CD4-positive, alpha-beta T cell treated with Interleukin-17A for 1 hour (primary cell): ENCODE measurements around the gene SLC16A2.

Experiments
- DNase-seq: peaks from one replicate; pipeline ENCODE4 v3.0.0-alpha.2; 2020

Gene SLC16A2

DNA sequence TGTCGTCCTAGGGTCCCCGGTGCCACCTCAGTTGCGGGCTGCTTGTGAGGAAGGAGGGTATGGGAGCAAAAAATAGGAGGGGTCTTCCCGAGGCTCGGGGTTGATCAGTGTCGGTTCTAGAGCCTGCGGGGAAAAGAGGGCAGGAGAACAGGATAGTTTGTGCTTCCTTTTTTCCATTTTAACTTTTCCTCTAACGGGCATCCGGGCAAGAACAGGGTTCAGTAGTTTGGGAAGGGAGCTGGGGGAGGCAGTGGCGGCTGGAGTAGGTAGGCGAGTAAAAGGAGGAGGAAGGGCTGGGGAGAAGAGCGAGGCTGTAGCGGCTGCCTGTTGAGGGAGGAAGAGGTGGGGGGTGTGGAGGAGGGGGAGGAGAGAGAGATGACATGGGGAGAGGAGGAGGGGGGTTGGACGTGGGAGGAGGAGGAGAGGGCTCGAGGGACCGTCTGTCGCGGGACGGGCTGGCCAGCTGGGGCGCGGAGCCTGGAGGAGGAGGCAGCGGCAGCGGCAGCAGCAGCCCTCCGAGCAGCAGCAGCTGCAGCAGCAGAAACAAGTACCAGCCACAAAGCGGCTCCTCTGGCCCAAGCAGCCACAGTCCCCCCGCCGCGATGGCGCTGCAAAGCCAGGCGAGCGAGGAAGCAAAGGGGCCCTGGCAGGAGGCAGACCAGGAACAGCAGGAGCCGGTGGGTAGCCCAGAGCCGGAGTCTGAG is at the start of gene SLC16A2:
SLC16A2 (plus strand) TSS at position 458 of the 704 bp plus-strand sequence; CDS start at position 603, 145 bp downstream.
- DNase-seq: peak; percentile 21

DNA sequence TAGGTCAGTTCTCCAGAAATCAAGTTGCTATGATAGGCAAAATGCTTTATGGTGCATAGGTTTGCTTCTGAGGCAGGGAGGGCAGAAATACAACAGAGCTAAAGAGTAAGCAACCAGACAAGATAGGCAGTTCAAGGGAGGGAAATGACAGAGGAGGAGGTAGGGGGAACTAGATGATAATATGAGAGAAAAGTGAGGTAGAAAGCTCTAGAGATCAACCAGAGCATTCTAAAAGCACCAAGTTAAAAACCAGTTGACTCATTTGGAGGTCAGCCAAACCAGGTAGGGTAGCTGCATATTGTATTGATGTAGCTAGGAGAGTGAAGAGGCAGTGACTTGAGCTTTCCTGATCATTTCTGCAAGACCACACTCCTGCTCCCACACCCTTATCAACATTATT is 49.0 kb upstream of the SLC16A2 start:
- DNase-seq: no peak

DNA sequence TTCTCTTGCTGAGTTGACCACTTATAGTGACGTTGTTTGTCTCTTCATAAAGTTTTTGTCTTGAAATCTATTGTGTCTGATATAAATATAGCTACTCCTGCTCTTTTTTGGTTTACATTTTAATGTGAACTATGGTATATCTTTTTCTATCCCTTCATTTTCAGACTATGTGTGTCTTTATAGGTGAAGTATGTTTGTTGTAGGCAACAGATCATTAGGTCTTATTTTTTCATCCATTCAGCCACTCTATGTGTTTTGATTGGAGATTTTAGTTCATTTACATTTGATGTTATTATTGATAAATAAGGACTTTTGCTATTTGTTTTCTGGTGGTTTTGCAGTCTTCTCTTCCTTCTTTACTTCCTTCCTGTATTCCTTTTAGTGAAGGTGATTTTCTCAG is 44.0 kb upstream of the SLC16A2 start:
- DNase-seq: no peak

DNA sequence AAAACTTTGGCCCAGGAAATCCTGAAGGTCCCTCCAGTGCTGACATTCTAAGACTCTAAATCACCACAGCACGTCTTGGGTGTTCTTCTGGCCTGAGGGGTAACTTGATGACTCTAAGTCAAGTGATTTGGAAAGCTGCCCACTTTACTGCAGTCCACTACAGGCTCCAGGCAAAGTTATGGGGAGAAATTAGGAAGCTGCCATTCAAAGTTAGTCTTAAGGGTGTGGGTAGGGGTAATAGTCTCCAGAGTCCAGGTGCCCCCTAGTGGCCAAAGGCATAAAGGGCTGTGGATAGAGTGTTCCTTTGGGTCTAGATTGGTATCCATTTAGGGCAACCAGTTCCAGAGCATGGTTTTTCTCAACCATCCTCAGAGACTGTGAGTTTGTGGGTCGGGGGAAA is 38.7 kb upstream of the SLC16A2 start:
- DNase-seq: peak; percentile 49

DNA sequence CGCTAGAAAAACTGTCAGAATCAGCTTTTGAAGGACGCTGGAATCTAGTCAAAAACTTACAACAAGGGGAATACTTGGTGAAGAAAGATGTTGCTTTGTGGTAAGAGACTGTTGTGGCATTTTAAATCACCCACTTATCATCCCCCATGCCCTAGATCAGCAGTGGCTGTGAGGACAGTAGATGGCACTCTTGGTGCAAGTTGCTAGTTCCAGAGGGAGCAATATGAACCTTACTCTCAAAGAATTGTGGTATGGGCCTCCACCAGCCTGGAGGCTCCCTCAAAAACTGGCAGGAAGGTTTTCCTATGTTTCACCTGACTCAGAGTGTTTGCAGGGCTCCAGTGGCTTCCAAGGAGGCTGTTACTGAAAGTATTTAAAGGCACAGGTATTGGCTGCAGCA is 37.7 kb upstream of the SLC16A2 start:
- DNase-seq: peak; percentile 16

DNA sequence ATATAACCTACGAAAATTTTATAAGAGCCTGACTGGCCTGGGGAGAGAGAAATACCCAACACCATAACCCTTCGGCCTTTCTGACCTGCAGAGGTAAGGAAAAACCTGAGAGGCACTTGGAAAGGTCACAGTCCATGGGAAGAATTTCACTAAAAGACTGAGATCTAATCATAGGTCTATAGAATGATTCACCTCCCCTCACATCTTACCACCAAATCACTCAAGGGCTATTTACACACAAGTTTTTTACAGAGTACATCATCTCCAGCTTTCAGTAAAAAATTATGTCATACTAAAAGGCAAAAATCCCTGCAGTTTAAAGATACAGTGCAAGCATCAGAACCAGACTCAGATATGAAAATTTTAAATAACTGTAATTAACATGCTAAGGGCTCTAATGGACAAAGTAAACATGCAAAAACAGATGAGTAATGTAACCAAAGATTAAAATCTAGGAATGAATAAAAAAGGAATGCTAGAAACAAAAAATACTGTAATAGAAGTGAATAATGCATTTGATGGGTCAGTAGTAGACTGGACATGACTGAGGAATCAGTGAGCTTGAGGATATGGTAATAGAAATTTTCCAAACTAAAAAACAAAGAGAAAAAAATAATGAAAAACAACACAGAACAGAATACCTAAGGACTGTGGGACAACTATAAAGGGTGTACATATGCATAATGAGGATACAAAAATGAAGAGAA is 32.1 kb upstream of the SLC16A2 start:
- DNase-seq: no peak

DNA sequence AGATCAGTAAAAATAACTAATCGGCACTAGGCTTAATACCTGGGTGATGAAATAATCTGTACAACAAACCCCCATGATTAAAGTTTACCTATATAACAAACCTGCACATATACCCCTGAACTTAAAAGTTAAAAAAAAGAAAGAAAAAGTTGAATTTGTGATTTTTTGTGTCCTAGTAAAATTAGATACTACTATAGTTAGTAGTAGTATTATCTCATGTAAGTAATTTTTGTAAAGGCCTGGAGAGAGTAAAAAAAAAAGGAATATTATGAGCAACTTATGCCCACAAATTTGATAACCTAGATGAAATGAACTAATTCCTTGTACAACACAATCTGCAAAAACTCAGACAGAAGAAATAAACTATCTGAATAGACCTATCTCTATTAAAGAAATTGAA is 25.7 kb upstream of the SLC16A2 start:
- no peak for DNase-seq

DNA sequence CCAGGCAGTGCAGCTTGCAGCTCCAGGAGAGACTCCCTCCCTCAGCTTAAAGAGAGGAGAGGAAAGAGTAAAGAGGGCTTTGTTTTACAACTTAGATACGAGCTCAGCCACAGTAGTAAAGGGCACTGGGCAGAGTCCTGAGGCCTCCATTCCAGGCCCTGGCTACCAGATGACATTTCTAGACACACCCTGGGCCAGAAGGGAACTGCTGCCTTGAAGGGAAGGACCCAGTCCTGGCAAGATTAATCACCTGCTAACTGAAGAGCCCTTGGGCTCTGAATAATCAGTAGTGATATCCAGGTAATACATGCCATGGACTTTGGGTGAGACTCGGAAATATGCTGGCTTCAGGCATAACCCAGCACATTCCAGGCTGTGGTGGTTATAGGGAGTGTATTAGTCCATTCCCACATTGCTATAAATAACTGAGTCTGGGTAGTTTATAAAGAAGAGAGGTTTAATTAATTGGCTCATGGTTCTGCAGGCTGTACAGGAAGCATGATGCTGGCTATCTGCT is 15.3 kb upstream of the SLC16A2 start:
- no peak for DNase-seq

DNA sequence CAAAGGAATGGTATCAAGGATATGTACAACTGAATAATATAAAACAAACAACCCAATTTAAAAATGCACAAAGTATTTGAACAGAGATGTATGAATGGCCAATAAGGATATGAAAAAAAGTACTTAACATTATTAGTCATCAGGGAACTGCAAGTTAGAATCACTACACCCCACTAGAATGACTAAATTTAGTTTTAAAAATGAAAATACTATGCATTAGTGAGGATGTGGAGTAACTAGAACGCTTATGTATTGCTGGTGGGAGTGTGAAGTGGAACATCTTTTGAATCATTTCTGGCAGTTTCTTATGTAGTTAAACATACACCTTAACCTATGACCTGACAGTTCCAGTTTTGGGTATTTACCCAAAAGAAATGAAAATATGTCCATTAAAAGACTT is 13.0 kb upstream of the SLC16A2 start:
- no peak for DNase-seq

DNA sequence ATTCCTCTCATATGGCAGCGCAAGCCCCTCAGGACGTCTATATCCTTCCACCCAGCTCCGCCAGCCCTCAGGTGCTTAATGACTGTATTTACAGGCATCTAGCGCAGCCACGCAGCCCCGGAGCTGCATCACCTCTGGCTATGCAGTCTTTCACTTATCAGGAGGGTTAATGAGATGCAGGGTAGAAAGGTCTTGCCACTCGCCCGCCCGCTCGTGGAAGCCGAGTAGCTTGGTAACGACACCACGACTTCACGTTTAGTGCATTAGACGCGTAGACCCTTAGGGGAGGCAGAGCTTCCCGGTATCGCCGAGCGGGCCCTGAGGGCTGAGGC is 1.5 kb upstream of the SLC16A2 start:
- no peak for DNase-seq

DNA sequence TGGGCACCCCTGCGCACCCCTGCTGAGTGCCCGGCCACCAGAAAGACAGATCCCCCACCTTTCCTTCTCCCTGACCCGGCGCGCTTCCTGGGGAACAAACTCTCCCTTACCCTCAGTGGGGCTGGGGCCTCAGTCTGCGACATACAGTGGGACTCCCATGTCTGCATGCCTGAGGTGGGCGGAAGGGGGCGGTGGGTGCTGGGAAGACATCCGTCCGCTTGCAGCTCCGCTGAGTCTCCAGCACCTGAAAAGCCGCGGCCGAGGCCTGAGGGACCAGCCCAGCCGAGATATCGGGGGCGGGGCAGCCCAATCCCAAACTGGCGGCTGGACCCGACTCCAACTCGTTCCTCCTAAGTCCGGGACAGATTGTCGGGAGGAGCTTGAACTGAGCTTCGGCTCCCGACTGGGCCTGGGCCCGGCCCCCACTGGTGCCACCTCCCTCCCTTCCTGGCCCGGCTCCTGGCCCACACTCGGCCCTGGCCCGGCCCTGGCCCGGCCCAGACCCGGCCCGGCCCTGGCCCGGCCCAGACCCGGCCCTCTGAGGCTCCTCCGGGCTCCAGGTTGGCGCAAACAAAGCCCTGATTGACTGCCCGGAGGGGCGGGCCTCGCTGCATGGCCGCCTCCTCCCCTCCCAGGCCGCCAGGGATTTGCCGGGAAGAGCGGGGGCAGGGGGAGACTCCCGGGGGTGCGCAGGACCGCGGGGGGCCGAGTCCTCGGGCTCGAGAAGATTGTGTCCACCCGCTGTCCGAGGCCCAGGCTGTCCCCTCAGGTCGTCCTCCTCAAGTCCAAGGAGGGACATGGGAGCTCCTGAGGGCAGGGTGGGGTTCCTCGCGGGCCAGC is 877 bp upstream of the SLC16A2 start:
- no peak for DNase-seq

DNA sequence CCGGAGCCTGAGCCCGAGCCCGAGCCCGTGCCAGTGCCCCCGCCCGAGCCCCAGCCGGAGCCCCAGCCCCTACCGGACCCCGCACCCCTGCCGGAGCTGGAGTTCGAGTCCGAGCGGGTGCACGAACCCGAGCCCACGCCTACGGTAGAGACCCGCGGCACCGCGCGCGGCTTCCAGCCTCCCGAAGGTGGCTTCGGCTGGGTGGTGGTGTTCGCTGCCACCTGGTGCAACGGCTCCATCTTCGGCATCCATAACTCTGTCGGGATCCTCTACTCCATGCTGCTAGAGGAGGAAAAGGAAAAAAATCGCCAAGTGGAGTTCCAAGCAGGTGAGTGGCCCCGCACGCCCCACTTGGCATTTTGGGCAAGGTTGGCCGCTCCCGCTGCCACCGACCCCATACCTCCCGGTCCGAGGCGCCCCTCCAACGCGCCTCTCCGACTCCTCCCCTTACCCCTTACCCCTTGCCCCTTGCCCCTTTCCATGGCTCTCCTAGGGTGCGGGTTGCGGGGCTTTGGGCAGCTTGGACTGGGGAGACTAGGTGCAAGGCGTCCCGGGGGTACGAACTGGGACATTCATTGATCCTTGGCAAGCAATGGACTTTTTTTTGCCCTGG is 553 bp downstream of the SLC16A2 start:
- no peak for DNase-seq

DNA sequence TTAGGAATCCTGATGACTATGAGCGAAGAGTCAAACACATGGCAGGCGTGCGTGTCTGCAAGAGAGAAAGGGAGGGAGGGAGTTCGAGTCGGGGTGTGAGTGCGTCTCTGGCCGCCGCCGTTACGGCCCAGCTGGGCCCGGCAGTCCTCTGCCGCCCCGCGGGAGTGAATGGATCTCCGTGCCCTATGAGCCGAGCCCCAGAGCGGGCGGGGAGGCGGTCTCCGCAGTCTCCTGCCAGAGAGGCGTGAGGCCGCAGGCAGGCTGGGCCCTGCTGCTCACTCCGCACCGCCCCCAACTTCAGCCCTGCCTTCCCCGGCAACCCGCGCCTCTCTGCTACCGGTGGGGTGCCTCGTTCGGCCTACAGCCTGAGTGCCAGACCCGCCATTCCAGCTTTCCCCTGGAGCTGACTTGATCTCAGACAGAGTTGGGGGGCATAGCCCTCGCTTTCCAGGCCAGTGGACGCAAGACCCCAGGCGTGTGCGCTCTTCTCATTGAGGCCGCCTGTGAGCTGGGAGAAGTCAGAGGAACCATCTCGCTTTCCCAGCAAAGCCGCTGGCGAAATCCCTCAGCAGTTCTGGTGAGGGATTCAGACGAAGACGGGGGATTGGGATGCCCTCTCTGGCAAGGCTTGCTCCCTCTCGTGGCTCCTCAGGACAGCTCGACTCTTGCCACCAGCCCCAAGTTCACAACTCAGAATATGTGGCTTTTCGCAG is 1.4 kb downstream of the SLC16A2 start:
- no peak for DNase-seq

DNA sequence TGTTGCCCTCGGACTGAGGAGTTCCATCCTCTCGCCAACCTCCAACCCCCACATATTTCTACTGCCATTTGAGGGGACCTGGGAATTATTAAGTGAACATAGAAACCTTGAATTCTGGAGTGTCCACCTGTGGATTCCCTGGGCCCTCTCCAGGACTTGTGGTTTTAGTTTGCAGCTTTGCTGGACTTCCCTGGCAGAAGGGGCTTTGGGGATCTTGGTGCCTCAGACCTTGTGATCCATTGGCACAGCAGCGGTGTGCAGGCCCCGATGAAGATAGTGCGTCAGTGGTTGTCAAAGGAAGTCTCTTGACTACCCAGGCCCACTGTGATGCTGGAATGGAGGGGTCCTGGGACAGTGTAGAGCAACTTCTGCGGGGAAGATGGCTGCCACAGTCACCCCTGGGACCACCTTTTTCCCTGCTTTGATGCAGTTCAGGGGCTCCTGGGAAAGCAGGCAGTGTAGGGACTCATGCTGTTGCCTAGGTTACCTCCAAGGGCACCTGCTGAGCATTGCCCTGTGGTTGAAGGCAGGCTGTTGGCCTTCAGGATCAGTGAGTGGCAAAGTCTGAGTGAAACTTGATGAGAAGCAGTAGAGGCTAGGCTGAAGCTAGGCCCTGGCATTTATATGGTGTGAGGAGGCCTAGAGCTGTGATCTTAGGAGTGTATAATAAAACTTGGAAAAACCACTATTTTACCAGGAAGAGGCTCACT is 2.2 kb downstream of the SLC16A2 start:
- no peak for DNase-seq

DNA sequence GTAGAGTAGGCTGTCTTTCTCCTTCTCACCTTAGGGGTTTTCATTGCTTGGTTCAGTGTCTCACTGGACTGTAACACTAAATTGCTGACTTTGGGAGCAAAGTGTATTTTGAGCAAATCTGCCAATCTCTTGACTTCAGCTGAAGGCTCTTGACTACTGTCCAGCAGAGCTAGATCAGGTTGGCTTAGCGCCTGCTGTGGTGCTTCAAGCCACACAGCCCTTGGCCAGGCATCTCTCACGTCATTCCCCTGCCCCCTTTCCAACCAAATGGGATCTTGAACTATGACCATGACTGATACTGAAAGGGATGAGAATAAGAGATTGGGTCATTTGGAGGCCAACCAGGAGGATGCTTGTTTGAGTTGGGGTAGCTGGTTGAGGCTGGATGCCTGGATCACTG is 4.8 kb downstream of the SLC16A2 start:
- DNase-seq: no peak

DNA sequence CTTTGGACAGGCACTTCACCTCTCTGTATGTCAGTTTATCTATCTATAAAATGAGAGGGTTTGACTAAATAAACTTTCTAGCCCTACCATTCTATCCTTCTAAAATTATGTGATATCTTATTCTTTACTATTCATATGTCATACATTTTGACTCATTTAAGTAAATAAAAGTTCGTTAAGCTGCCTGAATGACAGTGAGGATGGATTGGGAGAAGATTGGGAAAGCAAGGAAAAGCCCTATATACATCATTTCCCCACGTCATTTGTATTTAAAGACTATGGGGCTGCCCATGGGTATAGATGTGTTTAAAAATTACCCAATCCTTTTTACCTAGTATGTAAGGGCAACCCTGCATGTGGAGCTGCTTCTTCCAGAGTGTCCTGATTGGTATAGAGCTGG is 5.3 kb downstream of the SLC16A2 start:
- no peak for DNase-seq

DNA sequence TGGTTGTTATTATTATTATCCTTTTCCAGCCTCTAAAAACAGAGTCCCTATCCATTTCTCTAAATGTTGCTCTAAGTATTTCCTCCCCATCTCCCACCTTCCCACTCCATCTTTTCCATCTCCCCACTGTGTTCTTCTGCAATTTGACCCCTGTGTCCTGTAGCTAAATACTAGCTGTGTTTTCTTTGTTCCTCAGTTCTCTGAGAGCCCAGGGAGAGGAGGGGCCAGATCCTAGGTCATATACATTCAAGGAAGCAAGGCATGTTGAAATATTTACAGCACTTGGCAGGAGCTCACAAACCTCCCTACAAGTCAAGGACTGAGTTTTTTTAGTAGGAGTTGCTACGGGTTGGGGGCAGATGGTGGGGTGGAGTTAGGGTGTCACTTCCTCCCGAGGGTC is 10.5 kb downstream of the SLC16A2 start:
- DNase-seq: no peak

DNA sequence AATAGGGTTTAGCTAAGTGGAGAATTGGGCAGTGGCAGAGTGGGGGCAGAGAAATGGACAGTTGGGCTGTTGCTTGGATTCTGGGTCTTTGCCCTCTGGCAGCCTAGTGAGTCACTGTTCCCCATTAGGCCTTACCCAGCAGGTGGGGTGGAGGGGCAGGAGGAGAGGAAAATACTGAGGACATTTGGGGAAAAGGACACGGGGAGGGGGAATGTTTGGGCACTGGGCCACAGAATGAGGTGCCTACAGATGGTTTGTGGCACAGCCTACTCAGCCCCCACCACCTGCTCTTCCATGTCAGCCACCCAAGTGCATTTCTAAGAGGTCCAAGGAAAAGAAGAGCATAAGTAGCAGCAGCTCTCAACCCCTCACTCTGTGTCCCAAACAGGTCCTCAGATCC is 13.0 kb downstream of the SLC16A2 start:
- no peak for DNase-seq

DNA sequence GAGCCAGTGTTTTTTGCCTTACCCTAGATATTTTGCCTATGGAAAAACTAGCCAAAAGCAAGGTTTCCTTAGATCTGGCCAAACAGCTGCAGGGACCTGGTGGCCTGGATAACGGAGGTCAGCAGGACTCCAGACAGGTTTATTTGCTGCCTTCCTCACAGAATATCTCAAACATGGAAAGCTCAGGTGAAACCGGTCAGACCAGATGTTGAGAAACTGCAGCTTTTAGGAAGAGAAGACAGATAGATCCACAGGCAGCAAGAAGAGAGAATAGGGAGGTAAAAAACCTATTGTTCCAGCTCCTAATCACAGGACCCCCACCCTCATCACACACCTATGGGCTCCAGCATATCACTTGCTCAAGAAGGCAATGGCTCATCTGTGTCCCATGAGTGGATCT is 16.2 kb downstream of the SLC16A2 start:
- DNase-seq: no peak

DNA sequence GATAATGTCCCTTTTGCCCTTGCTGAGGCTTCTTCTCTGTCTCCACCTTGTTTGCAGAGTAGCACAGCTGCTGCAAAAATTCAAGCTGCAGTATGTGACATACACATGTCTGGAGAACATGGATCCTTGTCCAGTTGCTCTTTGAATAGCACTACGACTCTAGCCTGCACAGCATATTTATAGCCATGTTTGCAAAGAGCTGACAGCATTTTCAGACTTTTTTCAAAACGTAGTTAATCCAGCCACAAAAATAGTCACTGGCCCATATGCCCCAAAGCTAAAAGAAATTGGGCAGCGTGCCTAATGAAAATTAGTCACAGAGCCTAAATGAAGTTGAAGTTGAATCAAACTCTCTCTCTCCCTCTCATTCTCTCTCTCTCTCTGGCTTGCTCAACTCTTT is 17.5 kb downstream of the SLC16A2 start:
- no peak for DNase-seq

DNA sequence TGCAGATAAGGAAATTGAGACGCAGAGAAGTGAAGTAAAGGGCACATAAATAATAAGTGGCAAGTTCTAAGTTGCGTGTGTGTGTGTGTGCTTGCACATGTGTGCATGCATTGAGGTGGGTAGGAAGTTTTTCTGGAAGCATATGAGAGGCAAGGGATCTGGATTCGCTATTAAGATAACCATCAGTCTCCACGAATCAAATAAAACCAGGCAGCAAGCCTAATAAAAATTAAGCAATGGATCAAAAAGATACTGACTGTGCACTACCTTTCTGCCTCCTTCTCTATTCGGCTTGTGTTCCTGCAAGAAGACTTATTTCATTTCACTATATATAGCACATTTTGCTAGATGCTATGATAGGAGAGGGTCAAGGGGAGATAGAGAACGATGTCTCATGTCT is 23.8 kb downstream of the SLC16A2 start:
- DNase-seq: no peak

DNA sequence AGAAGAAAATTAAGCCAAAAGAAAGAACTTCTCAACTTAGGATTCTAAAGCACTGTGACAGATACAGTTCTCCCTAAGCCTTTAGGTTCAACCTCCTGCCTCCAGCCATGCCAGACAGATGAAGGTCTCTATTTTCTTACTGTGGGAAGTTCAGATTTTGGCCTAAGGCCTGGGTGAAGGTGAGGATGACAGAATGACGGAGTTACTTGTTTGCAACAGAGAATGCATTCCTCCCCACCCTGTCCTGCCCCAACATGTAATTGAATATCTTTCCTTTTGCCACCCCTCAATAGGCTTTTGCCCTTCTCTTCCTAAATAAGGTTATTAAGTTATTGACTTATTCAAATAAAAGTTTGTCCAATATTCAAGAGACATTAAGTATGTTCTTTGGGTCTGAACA is 25.6 kb downstream of the SLC16A2 start:
- DNase-seq: no peak
